HG03354 (cell line): ENCODE results near the gene POLG2.
"Not testable (repeated sequence)": the region's sequence is repeated elsewhere in the genome, so short reads cannot be mapped to it uniquely, and the experiment has no call there.

Experiments used
- ATAC-seq: cut with Tn5 transposase; IDR thresholded peaks from one replicate; pipeline ENCODE4 v1.9.1; 2021; ENCODE audit warnings: mild to moderate bottlenecking; ENCODE audit not compliant: unreplicated experiment, poor library complexity, severe bottlenecking

Gene POLG2

GRCh38 chr17:64506576-64507412 is 9.9 kb upstream of the POLG2 start, which contains the start of gene CEP95:
Gene CEP95 (plus strand): TSS chr17:64506977. CDS start chr17:64507098, 121 bp downstream.
- peak; percentile 66 for ATAC-seq

- peak; percentile 66 for ATAC-seq
These were observed 9.3 kb upstream of the POLG2 start, which contains the start of gene DDX5 for GRCh38 chr17:64506201-64506575. Gene DDX5 (minus strand): TSS chr17:64506289. CDS start chr17:64506119, 170 bp downstream.

DNA sequence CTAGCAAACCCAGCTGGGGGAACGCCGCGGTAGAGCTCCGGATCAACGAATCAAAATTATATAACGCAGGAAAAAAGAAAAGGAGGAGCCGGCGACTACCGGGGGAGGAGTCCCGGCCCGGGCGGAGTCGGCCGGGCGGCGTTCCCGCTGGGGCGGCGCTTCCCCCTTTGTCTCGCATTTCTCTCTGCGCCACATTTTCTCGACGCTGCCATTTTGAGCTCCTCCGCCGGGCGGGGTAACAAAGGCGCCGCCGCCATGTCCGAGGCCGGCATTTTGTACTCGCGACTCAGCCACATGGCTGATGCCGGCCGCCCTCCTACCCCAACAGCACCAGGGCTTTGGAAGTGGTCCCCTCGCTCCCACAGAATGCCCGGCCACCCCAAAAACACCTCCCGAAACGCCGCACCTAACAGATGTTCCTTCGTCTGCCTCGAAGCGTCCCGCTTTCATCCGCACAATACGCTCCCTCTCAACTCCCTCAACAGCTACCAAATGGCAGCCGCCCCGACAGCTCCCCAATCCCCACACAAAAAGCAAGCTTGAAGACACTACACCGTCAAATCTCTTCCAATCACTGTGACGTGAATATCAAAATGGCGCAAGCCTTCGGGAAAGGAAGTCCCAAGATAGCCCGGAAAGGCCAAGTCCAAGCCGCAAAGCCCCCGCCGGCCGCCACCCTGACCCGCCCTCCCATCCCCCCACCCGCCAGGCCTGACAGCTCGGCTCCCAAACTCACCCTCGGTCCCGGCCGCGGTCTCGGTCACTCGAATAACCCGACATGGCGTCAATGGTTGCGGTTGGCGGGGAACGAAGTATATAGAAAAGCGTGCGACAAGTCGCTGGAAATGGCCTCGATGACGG is 8.7 kb upstream of the POLG2 start:
- ATAC-seq, result peak; percentile 30

GRCh38 chr17:64504769-64505339 is 8.0 kb upstream of the POLG2 start:
- ATAC-seq, result no peak

DNA sequence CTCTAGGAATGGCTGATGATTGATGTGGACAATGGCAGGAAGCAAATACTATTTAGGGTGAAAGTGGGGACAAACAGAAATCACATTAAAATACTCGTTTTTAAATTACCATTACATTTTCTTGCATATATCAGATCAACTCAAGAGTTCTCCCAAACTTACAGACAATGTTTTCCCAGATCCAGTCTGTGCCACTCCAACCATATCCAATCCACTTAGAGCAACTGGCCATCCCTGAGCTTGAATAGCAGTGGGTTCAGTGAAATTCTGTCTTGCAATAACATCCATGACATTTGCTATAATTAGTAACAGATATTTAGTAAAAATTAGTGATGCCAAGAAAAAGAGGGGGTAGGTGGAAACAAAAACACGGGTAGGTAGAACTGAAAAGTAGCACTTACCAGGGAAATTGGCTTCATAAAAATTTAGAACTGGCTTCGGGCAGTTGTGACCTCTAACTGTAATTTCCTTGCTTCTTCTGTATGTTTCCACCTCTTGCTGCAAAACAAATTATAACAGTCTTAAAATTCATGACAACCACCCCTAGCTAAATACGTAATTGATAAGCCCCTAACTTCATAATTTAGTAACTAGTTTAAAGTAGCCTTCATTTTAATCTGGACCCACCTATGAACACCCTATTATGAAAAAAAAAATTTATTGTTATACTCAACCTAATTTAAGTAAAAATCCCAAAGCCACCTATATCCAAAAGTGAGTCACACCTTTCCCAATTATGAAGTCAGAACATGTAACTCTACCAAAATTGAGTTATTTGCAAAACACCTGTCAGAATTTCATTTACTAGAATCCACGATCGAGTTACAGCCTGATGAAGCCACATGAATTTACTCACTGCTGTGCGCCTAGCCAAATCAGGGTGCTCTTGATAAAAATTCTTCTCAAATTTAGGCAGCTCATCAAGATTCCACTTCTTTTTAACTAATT is 7.2 kb upstream of the POLG2 start:
- ATAC-seq, result no peak

- no peak for ATAC-seq
These were observed 6.5 kb upstream of the POLG2 start for GRCh38 chr17:64503341-64503740.

DNA sequence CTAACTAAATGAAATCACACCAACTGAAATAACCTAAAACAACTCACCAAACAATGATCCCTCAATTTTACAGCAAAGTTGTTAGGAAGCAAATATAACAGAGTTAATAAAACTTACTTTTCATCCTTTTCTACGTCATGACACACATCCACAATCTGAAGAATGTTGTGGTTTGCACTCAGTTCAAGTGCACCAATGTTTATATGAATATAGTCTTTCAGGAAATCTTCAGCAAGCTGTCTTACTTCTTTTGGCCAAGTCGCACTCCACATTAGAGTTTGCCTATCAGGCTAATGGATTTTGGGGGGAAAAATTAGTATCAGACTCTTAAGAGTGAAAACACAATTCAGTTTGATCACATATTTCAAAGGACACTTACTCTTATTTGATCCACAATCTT is 6.0 kb upstream of the POLG2 start:
- no peak for ATAC-seq

DNA sequence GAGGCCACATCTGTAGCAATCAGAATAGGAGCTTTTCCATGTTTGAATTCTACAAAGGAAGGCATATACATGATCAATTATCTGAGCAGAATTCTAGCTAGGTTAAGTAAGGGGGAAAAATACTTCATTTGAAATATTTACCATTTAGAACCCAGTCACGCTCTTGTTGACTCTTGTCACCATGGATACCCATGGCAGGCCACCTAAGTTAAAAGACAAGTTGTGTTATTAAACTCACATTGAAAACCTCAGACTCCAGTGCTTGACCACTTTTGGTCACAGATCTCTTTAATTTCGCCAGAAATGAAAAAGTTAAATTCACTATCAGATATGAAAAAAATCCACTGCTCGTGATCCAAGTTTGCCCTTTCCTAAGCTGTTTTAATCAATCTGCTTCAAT is 5.2 kb upstream of the POLG2 start:
- ATAC-seq, result no peak

GRCh38 chr17:64500862-64501765 is 4.3 kb upstream of the POLG2 start:
- no peak for ATAC-seq

DNA sequence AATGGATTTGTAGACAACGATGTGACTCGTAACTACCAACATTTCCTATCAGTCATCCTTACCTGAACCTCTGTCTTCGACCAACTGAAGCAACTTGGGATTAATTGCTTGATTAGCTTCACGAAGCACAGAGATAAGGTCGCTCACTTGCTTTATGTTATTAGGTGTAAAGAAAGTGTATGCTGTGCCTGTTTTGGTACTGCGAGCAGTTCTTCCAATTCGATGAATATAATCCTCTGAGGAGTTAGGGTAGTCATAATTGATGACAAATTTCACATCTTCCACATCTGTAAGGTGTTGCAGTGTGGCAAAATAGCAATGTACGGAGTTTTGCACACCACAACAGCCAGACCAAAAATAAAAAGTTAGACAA is 3.6 kb upstream of the POLG2 start:
- no peak for ATAC-seq

GRCh38 chr17:64499805-64500486 is 3.1 kb upstream of the POLG2 start:
- ATAC-seq, result no peak

DNA sequence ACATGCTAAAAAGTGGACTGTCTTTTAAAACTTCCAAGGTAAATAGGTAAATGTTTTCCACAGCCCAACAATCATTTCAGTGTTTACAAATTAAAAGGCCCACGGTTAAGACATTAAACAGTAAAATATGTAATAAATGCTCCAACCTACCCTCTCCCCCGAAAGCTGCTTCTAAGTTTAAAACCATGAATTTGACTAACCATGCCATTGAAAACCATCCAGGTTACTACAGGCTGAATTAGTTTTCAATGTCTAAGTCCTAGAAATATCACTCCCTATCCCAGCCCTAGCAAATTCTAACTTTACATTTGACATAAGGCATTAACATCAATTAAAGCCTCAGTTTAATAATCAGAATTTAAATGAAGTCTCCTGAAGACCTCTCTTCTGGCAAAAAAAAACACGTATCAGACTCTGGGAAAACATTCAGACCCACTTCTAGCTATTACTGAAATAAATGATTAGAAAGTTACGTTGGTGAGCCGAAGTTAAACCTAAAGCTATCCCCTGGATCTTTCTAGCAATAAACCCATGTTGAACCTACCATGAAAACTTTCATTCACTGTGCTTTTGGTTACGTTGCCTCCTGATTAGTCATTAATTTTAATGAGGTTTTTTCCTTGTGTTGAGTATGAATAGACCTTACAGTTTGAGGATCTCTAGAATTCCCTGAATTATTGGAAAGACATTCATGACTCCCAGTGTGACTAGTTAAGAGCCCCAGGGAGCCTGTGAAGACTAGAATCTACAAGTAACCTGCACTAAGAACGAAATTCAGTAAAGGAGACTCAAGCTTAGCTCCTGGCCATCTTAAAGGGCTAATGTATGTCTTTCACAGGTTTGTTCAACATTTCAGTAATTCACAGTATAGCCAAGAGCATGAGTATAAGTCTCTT is 1.7 kb upstream of the POLG2 start:
- no peak for ATAC-seq

DNA sequence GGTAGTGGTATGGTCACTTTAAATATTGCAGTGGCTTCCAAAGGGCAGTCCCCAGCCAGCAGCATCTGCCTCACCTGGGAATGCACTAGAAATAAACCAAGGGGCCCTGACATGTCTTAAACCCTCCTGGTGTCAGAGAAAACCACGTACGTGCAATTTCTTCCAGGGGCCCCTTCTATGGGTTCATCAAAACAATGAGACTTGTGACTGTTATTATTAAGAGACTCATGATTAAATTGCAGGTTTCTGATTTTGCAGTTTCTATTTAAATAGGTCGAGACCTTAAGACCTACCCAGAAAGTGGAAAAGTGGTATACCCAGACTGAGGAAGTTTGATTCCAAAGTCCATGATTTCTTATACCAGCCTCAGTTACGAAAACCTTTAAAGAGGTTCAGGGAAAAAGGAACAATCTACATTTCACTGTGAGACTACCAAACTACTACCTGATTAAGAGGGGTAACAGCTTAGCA is 746 bp upstream of the POLG2 start:
- ATAC-seq, result no peak

GRCh38 chr17:64496348-64496785 is 487 bp downstream of the POLG2 start:
- ATAC-seq, result no peak

- not testable (repeated sequence) for ATAC-seq
These were observed 1.6 kb downstream of the POLG2 start for GRCh38 chr17:64495300-64495699.

DNA sequence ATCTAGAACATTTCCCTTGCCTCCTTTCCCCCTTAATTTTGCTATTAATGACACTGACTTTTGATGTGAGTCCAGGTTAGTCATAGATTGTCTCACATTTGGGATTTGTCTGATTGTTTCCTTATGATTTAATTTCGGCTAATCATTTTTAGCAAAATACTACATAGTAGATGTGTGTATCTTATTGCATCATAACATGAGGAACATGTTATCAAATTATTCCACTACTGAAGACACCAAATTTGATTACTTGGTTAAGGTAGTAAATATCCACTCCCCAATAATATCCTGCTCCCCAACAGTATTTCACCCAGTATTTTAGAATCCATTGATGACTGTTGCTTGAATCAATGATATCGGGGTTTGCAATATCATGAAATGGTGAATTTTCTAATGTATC is 2.7 kb downstream of the POLG2 start:
- ATAC-seq, result no peak
